Loucy (cell line): ENCODE measurements around the gene SUSD2.

ENCODE experiments used
- EZH2phosphoT487 ChIP-seq: fragments of 200-600 bp; IDR thresholded peaks from 2 replicates; pipeline ENCODE4 v1.6.1; 2018; ENCODE audit warnings: antibody characterized with exemption, mild to moderate bottlenecking, moderate library complexity, borderline replicate concordance
- TF ChIP-seq, protein P1 (sequence below): fragments of 200-600 bp; sonication (generic); conservative IDR thresholded peaks from 2 replicates; pipeline ENCODE4 v1.5.1; 2014; ENCODE audit warnings: mild to moderate bottlenecking, antibody characterized with exemption, low read length

DNA sequence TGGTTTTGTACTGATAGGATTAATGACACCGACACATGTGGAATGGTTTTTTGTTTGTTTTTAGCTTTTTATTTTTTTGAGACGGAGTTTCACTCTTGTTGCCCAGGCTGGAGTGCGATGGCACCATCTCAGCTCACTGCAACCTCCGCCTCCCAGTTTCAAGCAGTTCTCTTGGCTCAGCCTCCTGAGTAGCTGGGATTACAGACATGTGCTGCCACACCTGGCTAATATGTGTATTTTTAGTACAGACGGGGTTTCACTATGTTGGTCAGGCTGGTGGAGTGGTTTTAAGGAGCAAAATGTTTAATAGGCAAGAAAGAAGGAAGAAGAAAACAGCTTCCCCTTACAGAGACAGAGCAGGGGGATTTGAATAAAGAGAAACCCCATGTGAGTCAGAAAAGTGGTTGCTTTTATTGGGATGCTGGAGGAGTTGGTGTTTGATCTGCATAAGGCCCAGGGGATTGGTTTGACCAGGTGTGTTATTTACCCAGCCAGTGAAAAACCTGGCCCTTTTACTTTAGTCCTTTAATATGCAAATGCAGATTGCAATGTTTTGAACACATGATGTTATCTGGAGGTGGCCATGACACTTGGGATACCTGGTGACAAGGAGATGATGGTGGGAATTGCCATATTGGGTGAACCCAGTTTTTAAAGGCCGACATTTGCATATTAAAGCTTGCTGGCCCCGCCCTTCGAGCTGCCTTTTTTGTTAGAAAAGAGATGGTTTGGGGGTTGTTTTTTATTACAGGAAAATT is 24.3 kb downstream of the SUSD2 start:
- TF ChIP-seq, protein P1, sequence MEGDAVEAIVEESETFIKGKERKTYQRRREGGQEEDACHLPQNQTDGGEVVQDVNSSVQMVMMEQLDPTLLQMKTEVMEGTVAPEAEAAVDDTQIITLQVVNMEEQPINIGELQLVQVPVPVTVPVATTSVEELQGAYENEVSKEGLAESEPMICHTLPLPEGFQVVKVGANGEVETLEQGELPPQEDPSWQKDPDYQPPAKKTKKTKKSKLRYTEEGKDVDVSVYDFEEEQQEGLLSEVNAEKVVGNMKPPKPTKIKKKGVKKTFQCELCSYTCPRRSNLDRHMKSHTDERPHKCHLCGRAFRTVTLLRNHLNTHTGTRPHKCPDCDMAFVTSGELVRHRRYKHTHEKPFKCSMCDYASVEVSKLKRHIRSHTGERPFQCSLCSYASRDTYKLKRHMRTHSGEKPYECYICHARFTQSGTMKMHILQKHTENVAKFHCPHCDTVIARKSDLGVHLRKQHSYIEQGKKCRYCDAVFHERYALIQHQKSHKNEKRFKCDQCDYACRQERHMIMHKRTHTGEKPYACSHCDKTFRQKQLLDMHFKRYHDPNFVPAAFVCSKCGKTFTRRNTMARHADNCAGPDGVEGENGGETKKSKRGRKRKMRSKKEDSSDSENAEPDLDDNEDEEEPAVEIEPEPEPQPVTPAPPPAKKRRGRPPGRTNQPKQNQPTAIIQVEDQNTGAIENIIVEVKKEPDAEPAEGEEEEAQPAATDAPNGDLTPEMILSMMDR, result peak; percentile 36
- no peak for TF ChIP-seq EZH2phosphoT487
